ENCODE data around the gene IL1RAPL2. TPM values are rescaled to one million over a fixed set of nuclear protein-coding genes. Genes with fewer than 3 reads are reported as not detected.

The IL1RAPL2 gene
- polyA plus RNA-seq, 1 experiment, result not detected

DNA sequence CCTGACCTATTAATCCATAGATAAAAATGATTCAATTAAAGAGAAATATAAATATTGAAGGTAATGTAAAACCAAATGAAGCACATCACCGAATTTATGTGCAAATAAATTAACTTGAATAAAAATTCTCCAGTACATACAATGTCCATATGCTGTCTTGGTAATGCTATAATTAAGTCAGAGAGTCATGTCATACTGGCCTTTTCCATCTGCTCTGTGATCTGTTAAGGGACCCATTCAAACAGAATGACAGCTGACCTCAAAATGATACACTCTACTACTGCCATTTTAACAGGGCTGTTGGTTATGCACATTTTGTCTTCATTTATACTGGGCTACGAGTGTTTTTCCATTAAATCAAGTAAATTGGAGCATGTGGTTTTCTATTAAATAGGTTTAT, 555.2 kb downstream of the IL1RAPL2 start:
- H3K36me3 ChIP-seq (ENCODE audit: control insufficient read depth, insufficient read depth, low read length), result no peaks in the 10 kb centered on the region
- DNase-seq (ENCODE audit: low read depth), result no peak
- TF ChIP-seq, protein P1, sequence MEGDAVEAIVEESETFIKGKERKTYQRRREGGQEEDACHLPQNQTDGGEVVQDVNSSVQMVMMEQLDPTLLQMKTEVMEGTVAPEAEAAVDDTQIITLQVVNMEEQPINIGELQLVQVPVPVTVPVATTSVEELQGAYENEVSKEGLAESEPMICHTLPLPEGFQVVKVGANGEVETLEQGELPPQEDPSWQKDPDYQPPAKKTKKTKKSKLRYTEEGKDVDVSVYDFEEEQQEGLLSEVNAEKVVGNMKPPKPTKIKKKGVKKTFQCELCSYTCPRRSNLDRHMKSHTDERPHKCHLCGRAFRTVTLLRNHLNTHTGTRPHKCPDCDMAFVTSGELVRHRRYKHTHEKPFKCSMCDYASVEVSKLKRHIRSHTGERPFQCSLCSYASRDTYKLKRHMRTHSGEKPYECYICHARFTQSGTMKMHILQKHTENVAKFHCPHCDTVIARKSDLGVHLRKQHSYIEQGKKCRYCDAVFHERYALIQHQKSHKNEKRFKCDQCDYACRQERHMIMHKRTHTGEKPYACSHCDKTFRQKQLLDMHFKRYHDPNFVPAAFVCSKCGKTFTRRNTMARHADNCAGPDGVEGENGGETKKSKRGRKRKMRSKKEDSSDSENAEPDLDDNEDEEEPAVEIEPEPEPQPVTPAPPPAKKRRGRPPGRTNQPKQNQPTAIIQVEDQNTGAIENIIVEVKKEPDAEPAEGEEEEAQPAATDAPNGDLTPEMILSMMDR (IDR thresholded peaks at IDR 0.05; ENCODE audit: insufficient read depth, low read depth, low read length), result no peak
- H3K27me3 ChIP-seq (ENCODE audit: control insufficient read depth, insufficient read depth, low read length), result no peaks in the 10 kb centered on the region
- CTCF ChIA-PET, result no interaction called here
- H3K4me3 ChIP-seq (ENCODE audit: low read depth, low read length), result no peak overlapping the region
- POLR2A ChIA-PET, result no interaction called here

DNA sequence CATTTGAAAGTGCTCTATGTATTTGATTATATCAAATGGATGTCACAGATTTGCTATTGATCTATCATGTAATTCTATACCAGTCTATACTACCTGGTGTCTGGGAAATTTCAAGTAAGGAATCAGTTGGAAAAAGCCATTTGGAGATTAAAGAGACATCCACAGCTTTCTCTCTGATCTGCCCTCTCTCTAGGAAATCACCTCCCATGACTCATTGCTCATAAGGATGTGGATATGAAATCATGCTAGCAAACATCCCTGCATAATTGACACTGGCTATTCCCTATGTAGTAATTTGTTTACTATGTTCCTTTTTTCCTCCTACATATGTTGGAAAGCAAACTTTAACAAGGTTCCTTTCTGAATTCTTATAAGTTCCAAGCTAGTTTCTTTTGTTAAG, 560.2 kb downstream of the IL1RAPL2 start:
- Histone ChIP-seq H3K36me3 (ENCODE audit: control insufficient read depth, insufficient read depth, low read length) (no peaks in the 10 kb centered on the region), H3K4me3 (ENCODE audit: low read depth, low read length) (no peak overlapping the region), H3K27me3 (ENCODE audit: control insufficient read depth, insufficient read depth, low read length) (no peaks in the 10 kb centered on the region)
- ChIA-PET POLR2A (no interaction called here), CTCF (no interaction called here)
- DNase-seq (ENCODE audit: low read depth), result no peak
- TF ChIP-seq, protein P1 (IDR thresholded peaks at IDR 0.05; ENCODE audit: insufficient read depth, low read depth, low read length), result no peak

DNA sequence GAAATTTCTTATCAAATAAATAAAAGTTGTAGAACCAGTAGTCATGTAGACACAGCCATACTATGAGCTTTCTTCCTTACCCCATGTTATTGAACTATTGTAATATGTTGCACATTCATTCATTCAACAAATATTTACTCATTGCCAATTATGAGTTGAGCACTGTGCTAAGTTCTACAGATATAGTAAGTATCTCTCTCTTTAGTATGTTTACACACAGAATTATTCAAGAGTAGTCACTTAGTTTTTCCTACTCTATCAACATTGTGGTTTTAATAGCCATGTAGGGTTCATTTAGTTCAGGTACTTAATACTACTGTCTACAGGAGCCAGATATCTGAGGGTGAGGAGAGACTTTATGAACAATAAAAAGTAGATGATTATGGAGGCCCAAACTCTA, 568.3 kb downstream of the IL1RAPL2 start:
- TF ChIP-seq, protein P1 (IDR thresholded peaks at IDR 0.05; ENCODE audit: insufficient read depth, low read depth, low read length), result no peak
- ChIA-PET CTCF (no interaction called here), POLR2A (no interaction called here)
- H3K4me3 ChIP-seq (ENCODE audit: low read depth, low read length), result no peak overlapping the region
- no peak for DNase-seq (ENCODE audit: low read depth)
- H3K36me3 ChIP-seq (ENCODE audit: control insufficient read depth, insufficient read depth, low read length), result no peaks in the 10 kb centered on the region
- no peaks in the 10 kb centered on the region for H3K27me3 ChIP-seq (ENCODE audit: control insufficient read depth, insufficient read depth, low read length)

DNA sequence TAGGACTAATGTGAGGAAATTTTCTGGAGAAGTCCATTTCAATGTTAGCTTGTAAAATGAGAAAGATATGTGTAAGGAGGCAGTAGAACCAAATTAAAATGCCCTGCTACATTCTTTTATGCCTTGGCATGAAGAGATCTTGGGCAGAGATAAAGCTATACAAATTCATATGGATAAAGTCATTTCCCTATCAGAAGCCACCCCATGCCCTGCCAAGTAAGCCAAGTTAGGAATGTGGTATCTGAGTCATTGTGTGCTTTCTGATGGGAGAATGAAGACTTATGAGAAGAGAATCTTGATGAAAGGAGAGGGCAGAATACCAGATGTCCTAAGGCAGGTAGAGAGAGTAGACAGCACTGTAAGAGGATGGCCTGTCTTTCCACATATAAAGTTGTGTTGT, 570.8 kb downstream of the IL1RAPL2 start:
- ChIA-PET POLR2A (no interaction called here), CTCF (no interaction called here)
- no peak for DNase-seq (ENCODE audit: low read depth)
- Histone ChIP-seq H3K27me3 (ENCODE audit: control insufficient read depth, insufficient read depth, low read length) (no peaks in the 10 kb centered on the region), H3K36me3 (ENCODE audit: control insufficient read depth, insufficient read depth, low read length) (no peaks in the 10 kb centered on the region), H3K4me3 (ENCODE audit: low read depth, low read length) (no peak overlapping the region)
- TF ChIP-seq, protein P1 (IDR thresholded peaks at IDR 0.05; ENCODE audit: insufficient read depth, low read depth, low read length), result no peak

- CTCF ChIA-PET, result no interaction called here
- no peaks in the 10 kb centered on the region for H3K36me3 ChIP-seq (ENCODE audit: control insufficient read depth, insufficient read depth, low read length)
- POLR2A ChIA-PET, result no interaction called here
- DNase-seq (ENCODE audit: low read depth), result no peak
- no peak overlapping the region for H3K4me3 ChIP-seq (ENCODE audit: low read depth, low read length)
- TF ChIP-seq, protein P1 (IDR thresholded peaks at IDR 0.05; ENCODE audit: insufficient read depth, low read depth, low read length), result no peak
- no peaks in the 10 kb centered on the region for H3K27me3 ChIP-seq (ENCODE audit: control insufficient read depth, insufficient read depth, low read length)
Measured at GRCh38 chrX:105150036-105150435, 584.0 kb downstream of the IL1RAPL2 start.

Measured in BJ (cell line).